Stimulated activated CD4-positive, alpha-beta T cell treated with anti-CD3 and anti-CD28 coated beads, TNF-alpha, amount 100 ng/mL, for 1 hour (primary cell): ENCODE results near the gene RPS14.

ENCODE experiments used
- DNase-seq, 3 donors: peaks; one replicate each; pipeline ENCODE4 v3.0.0-alpha.2; 2020; ENCODE audit warnings: low read depth in 3 of 3, low spot score in 1 of 3

The RPS14 gene

GRCh38 chr5:150401376-150402228, 47.9 kb downstream of the RPS14 start:
- DNase-seq, result no peak

GRCh38 chr5:150401076-150401375, 48.5 kb downstream of the RPS14 start:
- no peak for DNase-seq

- DNase-seq, result no peak
Observed at GRCh38 chr5:150400316-150401075, 49.0 kb downstream of the RPS14 start.

- no peak for DNase-seq
Observed at GRCh38 chr5:150399524-150400211, 49.9 kb downstream of the RPS14 start.

GRCh38 chr5:150398722-150399523, 50.6 kb downstream of the RPS14 start:
- no peak for DNase-seq

- no peak for DNase-seq
Observed at GRCh38 chr5:150397782-150398721, 51.5 kb downstream of the RPS14 start.

- DNase-seq, result no peak
Observed at GRCh38 chr5:150397146-150397781, 52.3 kb downstream of the RPS14 start.

GRCh38 chr5:150396267-150396666, 53.3 kb downstream of the RPS14 start:
- DNase-seq, result no peak

- DNase-seq, result no peak
Observed at GRCh38 chr5:150395688-150395975, 53.9 kb downstream of the RPS14 start.

- DNase-seq, result no peak
Observed at GRCh38 chr5:150394912-150395687, 54.4 kb downstream of the RPS14 start.

GRCh38 chr5:150394131-150394530, 55.4 kb downstream of the RPS14 start:
- no peak for DNase-seq

GRCh38 chr5:150393096-150393645, 56.4 kb downstream of the RPS14 start:
- no peak for DNase-seq

- DNase-seq, result no peak
Observed at GRCh38 chr5:150392680-150393079, 56.9 kb downstream of the RPS14 start.
